ENCODE data around the gene MAEA.

DNA sequence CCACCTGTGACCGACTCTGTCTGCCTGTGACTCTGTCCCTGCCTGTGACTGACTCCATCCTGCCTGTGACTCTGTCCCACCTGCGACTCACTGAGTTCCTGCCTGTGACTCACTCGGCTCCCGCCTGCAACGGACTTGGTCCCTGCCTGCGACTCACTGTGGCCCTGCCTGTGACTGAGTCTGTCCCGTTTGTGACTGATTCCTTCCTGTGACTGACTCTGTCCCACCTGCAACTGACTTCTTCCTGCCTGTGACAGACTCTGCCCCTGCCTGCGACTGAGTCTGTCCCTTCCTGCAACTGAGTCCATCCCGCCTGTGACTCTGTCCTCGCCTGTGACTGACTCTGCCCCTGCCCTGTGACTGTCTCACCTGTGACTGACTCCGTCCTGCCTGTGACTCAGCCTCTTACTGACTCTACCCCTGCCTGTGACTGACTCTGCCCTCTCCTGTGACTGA is 47.7 kb downstream of the MAEA start:
- TF ChIP-seq POLR2AphosphoS5 (IDR thresholded peaks at IDR 0.05): no peak
- TF ChIP-seq, protein P1, sequence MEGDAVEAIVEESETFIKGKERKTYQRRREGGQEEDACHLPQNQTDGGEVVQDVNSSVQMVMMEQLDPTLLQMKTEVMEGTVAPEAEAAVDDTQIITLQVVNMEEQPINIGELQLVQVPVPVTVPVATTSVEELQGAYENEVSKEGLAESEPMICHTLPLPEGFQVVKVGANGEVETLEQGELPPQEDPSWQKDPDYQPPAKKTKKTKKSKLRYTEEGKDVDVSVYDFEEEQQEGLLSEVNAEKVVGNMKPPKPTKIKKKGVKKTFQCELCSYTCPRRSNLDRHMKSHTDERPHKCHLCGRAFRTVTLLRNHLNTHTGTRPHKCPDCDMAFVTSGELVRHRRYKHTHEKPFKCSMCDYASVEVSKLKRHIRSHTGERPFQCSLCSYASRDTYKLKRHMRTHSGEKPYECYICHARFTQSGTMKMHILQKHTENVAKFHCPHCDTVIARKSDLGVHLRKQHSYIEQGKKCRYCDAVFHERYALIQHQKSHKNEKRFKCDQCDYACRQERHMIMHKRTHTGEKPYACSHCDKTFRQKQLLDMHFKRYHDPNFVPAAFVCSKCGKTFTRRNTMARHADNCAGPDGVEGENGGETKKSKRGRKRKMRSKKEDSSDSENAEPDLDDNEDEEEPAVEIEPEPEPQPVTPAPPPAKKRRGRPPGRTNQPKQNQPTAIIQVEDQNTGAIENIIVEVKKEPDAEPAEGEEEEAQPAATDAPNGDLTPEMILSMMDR (IDR thresholded peaks at IDR 0.05): no peak
- TF ChIP-seq POLR2A (IDR thresholded peaks at IDR 0.05): no peak
